Stimulated activated CD8-positive, alpha-beta memory T cell treated with anti-CD3 and anti-CD28 coated beads, Interleukin-4, amount 100 ng/mL, for 24 hours (primary cell): ENCODE measurements around the gene GALNS.
"Not testable (repeated sequence)": the region's sequence is repeated elsewhere in the genome, so short reads cannot be mapped to it uniquely, and the experiment has no call there.

Experiments used
- DNase-seq: peaks from one replicate; pipeline ENCODE4 v3.0.0-alpha.2; 2020; ENCODE audit warnings: low read depth

Gene GALNS

DNA sequence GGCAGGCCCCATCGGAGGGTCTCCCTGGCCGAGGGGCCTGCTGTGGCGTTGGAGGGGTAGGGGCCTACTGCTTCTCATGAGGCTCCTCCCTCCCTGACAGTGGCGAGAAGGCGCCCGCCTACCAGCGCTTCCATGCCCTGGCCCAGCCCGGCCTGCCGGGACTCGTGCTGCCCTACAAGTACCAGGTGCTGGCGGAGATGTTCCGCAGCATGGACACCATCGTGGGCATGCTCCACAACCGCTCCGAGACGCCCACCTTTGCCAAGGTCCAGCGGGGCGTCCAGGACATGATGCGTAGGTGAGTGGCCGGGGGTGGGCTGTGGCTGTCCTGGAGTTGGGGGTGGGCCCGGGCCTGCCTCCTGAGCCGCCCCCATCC, 51.4 kb downstream of the GALNS start:
- no peak for DNase-seq

DNA sequence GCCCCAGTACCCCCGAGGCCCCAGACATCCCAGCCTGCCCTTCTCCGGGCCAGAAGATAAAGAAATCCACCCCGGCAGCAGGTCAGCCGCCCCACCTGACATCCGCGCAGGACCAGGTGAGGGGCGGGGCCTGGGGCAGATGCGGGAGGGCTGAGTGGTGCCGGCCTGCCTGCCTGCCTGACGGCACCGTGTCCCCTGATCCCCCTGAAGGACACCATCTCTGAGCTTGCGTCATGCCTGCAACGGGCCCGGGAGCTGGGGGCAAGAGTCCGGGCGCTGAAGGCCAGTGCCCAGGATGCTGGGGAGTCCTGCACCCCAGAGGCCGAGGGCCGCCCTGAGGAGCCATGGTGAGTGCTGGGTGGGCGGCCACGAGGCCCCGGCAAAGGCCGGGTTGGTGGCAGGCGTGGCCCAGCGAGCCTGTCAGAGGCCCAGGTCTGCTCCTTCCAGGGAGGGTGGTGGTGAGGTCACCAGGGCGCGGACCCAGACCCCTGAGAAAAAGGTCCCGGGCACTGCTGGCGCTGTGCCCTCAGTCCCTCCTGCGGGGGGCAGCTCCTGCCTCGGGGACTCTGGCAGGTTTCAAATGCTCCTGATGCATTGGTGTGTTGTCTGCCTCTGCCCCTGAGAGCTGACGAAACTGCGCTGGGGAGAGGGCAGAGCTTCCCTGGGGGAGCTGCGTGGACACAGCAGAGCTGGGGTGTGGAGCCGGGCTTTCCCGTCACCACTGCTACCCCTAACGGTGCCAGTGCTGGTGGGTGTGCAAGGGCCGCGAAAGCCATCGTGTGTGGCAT, 52.0 kb downstream of the GALNS start:
- DNase-seq, result no peak

DNA sequence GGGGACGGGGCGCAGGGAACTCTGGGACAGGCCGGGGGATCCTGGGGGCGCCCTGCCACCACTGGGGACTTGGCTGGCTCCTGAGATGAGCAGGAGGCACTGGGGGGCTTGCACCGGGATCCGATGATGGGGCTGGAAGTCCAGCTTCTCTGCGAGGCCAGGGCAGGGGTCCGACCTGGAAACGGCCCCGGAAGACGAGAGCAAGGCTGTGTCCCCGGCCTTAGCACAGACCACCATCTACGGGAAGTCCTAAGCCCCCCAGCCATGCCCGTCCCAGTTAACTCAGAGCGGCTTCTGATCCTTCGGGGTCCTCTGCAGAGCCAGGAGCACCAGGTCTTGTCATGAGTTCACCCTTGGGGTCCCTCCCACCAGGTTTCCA, 52.6 kb downstream of the GALNS start:
- no peak for DNase-seq

DNA sequence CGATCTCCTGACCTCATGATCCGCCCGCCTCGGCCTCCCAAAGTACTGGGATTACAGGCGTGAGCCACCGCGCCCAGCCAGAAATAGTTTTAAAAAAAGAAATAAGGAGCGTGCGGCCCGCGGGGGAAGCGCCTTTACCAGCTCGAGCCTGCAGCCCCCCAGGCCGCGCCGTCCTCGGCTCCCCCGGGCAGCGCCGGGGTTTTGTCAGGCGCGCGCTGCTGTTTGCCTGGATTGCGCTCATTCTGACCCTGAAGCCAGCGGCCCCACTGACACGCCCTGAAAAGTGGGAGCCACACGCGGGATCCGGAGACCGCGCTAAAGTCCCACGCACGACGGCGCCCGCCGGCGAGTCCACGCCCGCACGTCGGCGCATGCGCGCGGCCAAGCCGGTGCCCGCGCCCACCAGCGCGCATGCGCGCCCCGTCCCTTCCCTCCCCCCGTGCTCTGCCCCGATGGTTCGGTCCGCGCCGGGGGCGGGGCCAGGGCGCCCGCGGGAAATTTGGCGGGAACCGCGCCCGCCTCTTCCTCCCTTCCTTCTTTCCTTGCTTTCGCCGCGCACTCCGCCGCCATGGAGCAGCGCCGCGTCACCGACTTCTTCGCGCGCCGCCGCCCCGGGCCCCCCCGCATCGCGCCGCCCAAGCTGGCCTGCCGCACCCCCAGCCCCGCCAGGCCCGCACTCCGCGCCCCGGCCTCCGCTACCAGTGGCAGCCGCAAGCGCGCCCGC, 53.3 kb downstream of the GALNS start, which contains the start of gene CDT1:
Gene CDT1 (plus strand): TSS at position 526 of the 724 bp plus-strand sequence. CDS start 43 bp downstream, at position 569.
- DNase-seq, result peak; percentile 78

DNA sequence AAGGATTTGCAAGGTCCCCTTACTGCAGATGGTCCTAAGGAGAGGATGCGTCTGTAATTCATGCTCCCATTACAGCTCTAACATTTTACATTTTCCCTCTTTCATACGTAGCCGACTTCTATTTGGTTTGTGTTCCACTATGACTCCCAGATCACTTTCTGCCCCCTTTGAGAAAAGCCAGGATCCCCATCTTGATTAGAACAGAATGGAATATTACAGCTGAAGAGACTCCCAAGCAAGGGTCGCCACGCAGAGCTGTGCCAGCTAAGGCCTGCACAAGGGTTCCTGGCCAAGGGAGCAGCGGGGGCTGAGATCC, 56.5 kb downstream of the GALNS start:
- no peak for DNase-seq

DNA sequence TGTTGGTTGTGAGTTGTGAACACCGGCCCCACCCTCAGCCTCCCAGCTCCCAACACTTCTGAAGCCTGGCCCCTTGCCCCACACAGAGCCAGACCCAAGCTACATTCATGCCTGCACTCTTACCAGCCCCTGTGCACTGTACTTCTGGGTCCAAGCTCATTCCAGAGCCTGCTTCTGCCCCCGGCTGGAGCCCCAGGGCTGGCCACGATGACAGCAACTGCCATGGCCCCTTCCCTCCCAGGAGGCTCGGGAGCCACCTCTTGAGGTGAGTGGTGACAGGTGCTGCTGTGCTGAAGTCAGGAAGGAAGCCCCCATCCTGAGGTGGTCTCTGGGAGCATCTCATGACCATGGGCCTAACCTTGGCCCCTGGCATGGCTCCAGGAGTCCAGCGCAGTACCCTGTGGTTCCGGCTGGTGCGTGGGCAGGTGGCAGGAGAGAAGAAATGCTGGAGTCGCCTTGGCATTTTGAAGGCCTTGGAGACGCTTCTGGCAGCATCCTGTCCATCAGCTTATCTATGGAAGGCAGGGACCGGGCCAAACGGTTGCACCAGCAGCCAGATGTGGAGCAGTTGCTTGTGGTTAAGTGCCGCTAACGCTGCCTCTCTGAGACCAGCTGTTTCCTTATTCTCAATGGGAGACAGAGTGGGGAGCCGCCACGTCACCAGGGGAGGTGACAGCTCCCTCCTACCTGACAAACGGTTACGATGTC, 57.0 kb downstream of the GALNS start:
- DNase-seq, result no peak

DNA sequence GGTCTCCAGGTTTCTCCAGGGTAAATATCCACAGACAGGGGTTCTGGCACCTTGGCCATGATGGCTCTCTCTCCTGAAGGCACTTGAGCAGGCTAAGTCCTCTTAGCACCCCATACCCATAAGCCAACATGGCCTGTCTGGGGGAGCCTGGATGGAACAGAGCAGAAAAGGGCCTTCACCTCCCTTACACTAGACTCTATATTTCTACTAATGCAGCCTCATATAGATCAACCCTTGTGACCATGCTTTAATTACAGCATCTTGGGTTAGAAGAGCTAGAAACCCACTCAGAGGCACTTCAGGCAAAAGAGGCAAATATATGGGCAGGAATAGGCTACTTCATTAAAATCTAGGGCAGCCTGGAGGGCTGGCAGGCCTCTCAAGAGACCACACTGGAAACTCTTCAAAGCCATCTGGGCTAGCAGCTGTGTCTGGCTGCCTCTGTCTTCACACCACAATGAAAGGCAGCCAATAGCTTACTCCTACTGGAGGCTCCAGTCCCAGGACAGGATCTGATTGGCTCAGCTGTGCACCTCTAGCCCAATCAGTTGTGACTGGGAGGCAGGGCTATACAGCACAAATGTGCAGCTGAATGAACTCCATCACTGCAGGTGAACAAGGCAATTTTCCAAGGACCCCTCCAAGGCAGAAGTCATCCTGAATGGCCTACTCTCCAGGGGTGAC, 57.8 kb downstream of the GALNS start:
- DNase-seq, result no peak

DNA sequence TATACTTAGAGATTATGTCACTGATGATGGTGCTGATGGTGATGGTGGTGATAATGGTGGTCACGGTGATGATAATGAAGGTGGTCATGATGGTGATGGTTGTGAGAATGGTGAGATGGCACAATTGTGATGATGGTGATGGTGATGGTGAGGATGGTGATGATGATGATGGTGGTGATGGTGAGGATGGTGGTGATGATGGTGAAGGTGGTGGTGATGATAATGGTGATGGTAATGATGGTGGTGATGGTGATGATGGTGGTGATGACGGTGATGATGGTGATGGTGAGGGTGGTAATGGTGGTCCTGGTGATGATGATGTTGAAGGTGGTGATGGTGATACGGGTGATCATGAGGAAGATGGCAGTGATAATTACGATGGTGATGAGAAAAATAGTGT, 58.7 kb downstream of the GALNS start:
- DNase-seq, result no peak

DNA sequence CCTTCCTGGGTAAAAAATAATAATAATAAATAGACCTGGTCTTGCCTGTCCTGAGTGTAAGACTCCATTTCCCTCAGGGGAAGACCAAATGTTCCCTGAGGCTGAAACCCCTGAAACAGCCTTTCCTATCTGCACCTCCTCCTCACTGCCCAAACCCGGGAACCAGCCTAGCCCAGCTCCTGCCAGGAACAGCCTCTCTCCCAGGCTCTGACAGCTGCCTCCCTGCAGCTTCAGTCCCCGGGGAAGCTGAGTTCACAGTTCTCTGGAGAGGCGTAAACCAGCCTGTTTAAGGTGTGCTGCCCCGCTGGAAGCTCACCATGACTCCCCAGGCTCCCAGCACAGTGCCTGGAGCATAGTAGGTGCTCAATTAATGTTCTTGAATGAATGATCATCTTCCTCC, 60.5 kb downstream of the GALNS start:
- DNase-seq, result no peak

DNA sequence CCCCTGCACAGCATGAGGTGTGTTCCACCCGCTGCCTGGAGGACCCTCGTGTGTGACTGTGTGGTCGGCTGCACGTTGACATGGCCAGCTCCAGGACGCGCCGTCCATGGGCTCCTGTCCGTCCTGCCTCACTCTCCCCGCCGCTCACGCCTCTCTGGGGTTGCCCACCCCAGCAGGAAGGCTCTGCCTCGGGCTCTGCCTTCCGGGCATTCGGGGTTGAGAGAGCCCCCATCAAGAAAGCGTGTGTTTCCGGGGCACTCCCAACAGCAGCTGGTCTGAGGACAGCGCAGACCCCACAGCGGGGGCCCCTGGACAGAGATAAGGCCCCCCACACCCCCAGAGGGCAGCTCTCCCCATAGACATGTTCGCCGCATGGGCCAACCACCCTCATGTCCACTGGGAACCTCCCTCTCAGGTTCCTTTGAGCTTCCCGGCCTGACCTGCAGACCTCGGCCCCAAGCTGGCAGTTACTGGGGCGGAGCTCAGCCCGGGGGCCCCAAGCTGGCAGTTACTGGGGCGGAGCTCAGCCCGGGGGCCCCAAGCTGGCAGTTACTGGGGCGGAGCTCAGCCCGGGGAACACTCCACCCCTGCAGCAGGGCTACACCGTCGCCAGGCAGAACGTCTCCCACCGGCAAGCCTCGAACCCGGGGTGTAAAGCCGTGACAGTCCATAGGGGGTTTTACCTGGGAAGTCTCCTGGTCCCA, 63.3 kb downstream of the GALNS start:
- DNase-seq, result no peak

DNA sequence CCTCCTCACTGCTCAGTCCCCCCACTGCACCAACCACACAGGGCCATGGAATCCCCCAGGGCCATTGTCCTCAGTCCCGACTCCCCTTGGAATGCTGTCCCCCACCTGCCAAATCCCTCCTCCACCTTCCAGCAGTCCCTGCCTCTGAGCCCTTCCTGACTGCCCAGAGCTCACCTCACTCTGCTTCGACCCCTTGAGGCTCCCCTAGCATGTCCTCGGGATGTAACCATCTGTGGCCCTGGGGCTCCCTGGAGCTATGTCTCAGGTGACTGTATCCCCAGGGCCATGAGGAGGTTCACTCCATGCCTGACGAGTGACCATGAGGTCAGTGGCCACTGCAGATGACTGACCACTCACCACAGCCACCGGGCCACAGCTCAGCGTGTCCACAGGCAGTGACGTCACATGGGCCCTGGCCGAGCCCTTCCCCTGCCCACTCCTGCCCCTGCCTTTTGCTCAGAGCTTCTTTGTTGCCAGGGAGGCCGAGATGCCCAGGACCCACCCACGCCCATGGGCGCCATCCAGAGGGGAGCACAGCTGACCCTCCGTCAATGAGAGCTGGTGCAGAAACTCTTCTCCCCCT, 64.0 kb downstream of the GALNS start:
- no peak for DNase-seq

DNA sequence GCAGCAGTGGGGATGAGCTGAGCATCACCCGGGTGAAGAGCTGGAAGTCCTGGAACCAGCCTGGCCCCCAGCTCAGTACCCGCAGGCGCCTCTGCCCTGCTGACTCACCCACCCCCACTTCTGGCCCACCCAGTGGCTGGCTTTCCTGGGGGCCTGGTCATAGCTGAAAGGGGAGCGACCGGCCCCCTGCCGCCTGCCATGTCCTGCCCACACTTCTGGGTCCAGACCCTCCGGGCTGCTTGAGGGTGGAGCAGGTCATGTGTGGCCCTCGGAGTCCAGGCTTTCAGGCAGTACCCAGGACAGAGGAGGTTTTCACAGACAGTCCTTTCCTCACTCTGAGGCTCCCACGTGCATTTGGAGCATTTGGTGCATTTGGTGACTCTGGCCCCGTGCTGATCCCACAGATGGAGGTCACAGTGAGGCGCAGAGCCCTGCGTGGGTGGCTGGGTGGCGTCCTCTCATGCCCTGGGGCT, 64.6 kb downstream of the GALNS start:
- no peak for DNase-seq

DNA sequence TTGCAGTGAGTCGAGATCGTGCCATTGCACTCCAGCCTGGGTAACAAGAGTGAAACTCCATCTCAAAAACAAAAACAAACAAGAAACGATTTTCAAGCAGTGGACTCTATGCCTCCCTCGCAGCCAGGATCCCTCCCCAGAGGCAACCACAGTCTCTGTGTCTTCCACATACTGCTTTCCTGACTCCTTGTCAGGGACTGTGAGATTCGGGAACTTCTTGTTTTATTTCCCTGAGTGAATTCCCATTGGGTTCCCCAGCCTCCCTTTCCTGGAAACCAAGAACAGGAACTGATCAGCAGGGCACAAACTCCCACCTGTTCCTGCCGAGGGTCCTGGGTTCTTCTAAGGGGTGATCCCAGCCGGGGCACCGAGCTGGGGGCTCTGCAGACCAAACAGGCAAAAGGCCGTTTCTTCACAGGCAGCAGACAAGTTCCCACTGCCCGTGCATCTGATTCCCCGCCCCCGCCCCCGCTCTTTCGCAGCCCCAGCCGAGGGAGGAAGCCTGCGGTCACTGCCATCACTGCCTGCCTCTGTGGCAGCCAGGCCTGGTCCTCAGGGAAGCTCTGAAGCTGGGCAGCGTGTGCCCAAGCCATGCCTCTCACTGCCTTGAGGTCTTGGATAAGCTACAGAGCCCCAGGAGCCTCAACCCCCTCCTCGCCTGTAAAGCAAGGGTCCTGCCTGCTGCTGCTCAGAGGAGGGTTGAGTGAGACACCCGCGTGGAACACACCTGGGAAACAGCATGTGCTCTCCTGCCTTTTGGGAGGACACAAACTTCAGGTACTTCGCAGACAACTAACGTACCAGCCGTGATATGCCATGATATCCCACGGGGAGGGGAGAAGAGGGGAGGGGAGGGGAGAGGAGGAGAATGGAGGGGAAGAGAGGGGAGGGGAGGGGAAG, 66.2 kb downstream of the GALNS start:
- DNase-seq, result no peak

DNA sequence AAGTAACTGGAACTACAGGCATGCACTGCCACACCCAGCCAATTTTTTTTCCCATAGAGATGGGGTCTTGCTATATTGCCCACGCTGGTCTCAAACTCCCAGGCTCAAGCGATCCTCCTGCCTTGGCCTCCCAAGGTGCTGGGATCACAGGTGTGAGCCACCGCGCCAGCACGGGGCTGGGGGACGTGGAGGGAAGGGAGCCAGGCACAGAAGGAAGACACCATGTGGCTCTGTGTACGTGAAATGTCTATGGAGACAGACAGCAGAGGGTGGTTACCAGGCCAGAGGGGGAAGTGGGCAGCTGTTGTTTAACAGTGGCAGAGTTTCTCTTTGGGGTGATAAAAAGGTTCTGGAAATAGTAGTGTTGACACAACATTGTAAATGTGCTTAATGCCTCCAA, 67.2 kb downstream of the GALNS start:
- no peak for DNase-seq

DNA sequence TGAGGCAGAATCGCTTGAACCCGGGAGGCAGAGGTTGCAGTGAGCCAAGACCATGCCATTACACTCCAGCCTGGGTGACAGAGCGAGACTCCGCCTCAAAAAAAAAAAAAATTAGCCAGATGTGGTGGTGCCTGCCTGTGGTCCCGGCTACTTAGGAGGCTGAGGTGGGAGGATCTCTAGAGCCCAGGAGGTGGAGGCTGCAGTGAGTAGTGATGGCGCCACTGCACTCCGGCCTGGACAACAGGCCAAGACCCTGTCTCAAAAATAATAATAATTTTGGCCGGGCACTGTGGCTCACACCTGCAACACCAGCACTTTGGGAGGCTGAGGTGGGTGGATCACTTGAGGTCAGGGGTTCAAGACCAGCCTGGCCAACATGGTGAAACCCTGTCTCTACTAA, 68.0 kb downstream of the GALNS start:
- not testable (repeated sequence) for DNase-seq

DNA sequence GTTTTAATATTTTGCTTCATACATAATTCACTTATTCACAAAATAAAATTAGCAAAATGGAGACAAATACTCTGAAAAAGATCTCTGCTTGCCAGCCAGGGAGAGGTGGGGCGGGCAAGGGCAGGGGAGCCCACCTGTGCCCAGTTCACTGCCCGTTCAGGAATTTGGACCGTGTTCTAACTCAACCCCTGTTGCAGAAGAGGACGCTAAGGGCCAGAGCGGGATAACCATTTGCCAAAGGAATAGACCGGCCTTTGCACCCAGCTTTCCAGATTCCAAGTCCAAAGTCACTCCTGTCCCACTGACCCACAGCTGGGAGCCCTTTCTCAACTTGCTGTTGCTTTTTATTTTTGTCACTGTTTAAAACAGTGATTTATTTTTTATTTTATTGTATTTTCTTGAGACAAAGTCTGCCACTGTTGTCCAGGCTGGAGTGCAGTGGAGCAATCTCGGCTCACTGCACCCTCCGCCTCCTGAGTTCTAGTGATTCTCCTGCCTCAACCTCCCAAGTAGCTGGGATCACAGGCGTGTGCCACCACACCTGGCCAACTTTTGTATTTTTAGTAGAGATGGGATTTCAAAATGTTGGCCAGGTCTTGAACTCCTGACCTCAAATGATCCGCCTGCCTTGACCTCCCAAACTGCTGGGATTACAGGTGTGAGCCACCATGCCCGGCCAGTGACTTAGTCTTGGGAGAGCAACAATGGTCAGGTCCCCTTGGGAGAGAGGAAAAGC, 69.0 kb downstream of the GALNS start:
- DNase-seq, result no peak

DNA sequence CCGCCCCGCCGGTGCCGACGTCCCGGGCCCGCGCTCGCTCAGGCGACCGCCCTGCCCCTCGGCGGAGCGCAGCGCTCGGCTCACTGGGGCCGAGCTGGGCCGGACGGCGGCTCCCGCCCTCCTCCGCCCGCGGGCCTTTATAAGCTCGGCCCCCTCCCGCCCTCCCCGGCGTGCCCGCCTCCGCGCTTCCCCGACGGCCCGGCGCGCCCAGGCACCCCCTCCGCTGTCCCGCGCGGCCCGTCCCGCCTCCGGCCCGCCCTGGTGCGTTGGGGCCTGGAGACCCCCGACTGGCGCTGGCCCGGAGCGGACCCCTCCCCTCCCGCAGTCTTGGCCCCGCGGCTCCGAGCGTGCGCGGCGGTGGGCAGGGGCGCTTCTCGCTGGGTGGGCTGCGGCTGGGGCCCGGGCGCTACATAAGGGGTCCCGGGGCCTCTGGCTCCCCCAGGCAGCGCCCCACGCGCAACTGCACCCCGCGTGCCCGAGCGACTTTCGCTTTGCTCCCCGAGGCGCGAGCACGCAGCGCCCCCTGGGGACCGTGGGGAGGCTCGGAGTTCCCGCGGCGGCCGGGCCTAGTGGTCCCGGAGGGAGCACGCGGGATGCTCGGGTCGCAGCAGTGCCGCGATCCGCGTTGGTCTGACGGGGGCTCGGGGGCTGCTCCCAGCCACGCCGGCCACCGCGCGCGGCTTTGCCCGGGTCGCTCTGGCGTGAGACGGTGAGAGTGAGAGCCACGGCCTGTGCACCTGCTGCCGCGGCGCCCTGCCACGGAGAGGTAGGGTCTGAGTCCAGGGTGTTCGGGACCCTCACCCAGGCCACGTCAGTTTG, 71.4 kb downstream of the GALNS start, which contains the start of gene PIEZO1:
Gene PIEZO1 (minus strand): TSS at position 115 of the 819 bp plus-strand sequence. CDS start 256 bp downstream, outside the sequence.
- peak; percentile 62 for DNase-seq

DNA sequence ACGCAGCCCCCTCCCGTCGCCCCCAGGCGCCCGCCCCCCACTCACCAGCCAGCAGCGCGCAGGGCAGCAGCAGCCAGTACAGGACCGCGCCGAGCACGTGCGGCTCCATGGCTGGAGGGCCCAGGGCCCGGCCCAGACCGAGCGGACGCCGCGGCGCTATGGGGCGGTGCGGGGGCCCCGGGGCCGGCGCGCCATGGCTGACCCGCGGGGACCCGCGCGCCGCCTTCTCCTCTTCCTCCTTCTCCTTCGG, 72.0 kb downstream of the GALNS start:
- no peak for DNase-seq
